AG04450 (cell line): ENCODE measurements around the gene KANSL1. TPM values are rescaled to one million over a fixed set of nuclear protein-coding genes. Genes with fewer than 3 reads are reported as not detected.

ENCODE experiments used
- CTCF ChIA-PET: fragments of 300-600, 350-600 bp; formaldehyde crosslinking; extraction: SDS; loops from one replicate; lab custom pipeline; 2022; ENCODE audit warnings: antibody characterized with exemption, inconsistent platforms; lab: Charles Lee
- POLR2A ChIA-PET: fragments of 350-600 bp; formaldehyde crosslinking; extraction: SDS; loops from one replicate; lab custom pipeline; 2021; ENCODE audit warnings: antibody characterized with exemption, inconsistent platforms; lab: Yijun Ruan, JAX
- DNase-seq: peaks from one replicate; pipeline ENCODE4 v3.0.0-alpha.2; 2011; ENCODE audit warnings: low read depth, low spot score
- H3K27ac ChIP-seq: one replicate; pipeline ENCODE4 v1.5.1; 2012; ENCODE audit warnings: low read depth, low read length, control low read depth
- H3K27me3 ChIP-seq: one replicate; pipeline ENCODE4 v1.6.0; 2012; ENCODE audit warnings: low read length; ENCODE audit not compliant: control insufficient read depth, insufficient read depth
- H3K4me3 ChIP-seq: 2 replicates; pipeline ENCODE4 v1.5.1; 2011; ENCODE audit warnings: mild to moderate bottlenecking, low read depth, low read length, control low read depth
- H3K9me3 ChIP-seq: 2 replicates; pipeline ENCODE4 v1.5.1; 2012; ENCODE audit warnings: low read length; ENCODE audit not compliant: control insufficient read depth, insufficient read depth
- polyA plus RNA-seq: library from polyadenylated mRNA; depleted of rRNA; stranded (reverse); fragments of >200 nt; gene quantifications from 2 replicates; pipeline ENCODE4 v1.2.3, GENCODE V29; 2011
- TF ChIP-seq, protein P1 (sequence below): IDR thresholded peaks from 2 replicates; pipeline ENCODE4 v1.5.1; 2011; ENCODE audit warnings: low read depth, low read length, control low read depth, inconsistent platforms

Gene KANSL1
- polyA plus RNA-seq, 1 experiment: 15.6 TPM

DNA sequence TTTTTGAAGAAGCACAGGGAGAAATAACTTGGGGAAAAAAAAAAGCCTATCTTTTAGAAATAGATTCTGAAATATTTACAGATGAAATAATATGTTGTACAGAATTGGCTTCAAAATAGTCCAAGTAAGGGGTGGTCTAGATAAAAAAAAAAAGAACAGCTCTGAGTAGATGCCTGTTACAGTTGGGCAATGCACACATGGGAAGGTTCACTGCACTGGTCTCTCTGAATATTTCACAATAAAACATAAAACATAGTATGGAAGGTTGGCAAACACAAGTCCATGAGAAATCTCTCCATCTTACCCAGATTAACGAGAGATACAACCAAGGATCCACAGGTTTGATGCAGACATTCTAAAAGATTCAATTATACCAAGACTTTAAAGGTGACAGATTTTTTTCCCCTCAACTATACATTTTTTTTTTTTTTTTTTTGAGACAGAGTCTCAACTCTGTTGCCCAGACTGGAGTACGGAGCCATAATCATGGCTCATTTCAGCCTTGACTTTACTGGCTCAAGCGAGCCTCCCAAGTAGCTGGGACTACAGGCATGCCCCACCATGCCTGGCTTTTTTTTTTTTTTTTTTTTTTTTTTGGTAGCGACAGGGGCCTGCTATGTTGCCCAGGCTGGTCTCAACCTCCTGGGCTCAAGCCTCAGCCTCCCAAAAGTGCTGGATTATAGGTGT is 58.0 kb downstream of the KANSL1 start:
- Histone ChIP-seq H3K9me3 (no peaks in the 10 kb centered on the region), H3K27ac (no peak overlapping the region), H3K4me3 (no peak overlapping the region), H3K27me3 (no peaks in the 10 kb centered on the region)
- ChIA-PET CTCF (interaction anchor here (0.7 kb wide), 1 partner anchor 37 kb away, joined by 4 read pairs; no protein-coding TSS in a partner anchor), POLR2A (interaction anchor here (0.7 kb wide), 1 partner anchor 58 kb away, joined by 17 read pairs; no protein-coding TSS in a partner anchor)
- TF ChIP-seq, protein P1, sequence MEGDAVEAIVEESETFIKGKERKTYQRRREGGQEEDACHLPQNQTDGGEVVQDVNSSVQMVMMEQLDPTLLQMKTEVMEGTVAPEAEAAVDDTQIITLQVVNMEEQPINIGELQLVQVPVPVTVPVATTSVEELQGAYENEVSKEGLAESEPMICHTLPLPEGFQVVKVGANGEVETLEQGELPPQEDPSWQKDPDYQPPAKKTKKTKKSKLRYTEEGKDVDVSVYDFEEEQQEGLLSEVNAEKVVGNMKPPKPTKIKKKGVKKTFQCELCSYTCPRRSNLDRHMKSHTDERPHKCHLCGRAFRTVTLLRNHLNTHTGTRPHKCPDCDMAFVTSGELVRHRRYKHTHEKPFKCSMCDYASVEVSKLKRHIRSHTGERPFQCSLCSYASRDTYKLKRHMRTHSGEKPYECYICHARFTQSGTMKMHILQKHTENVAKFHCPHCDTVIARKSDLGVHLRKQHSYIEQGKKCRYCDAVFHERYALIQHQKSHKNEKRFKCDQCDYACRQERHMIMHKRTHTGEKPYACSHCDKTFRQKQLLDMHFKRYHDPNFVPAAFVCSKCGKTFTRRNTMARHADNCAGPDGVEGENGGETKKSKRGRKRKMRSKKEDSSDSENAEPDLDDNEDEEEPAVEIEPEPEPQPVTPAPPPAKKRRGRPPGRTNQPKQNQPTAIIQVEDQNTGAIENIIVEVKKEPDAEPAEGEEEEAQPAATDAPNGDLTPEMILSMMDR: no peak
- no peak for DNase-seq

DNA sequence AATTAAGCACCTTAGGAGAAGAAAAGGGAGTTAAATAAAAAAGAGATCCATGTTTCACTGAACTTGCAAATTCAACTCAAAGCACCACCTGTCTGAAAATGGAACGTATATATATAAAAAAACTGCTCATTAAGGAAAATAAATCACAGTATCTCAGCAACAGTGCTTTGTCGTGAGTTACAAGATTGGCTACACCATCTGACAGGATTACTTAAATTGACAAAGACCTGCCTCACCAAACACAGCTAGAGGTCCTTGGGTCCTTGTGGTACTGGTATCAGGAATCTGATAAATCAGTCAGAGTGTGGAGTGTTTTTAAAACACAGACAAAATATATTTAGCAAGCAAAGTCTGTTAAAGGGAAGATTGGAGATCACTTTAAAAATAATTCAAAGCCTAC is 63.9 kb downstream of the KANSL1 start:
- no peaks in the 10 kb centered on the region for H3K9me3 ChIP-seq
- TF ChIP-seq, protein P1: no peak
- no peak for DNase-seq
- H3K27me3 ChIP-seq: no peaks in the 10 kb centered on the region
- H3K4me3 ChIP-seq: no peak overlapping the region
- no peak overlapping the region for H3K27ac ChIP-seq
- POLR2A ChIA-PET: no interaction called here
- CTCF ChIA-PET: interaction anchor here (1.3 kb wide), 1 partner anchor 64 kb away, joined by 3 read pairs; the partner anchor contains the start of gene KANSL1

DNA sequence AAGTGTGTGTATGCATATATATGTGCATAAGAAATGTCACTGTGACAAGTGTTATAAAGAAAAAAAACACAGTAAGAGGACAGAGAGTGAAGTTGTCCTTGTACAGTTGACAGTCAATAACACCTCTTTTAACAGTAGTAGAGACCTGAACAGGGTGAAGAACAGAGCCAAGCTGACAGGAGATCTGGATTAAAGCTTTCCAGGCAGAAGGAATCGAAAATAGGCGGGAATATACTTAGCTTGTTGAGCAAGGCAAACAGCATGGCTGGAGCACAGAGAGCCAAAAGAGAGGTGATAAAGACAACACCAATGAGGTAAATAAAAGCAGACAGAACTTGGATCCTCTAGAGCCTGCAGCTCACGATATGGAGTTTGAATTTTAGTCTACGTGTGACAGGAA is 64.8 kb downstream of the KANSL1 start:
- no peak for DNase-seq
- Histone ChIP-seq H3K4me3 (no peak overlapping the region), H3K9me3 (no peaks in the 10 kb centered on the region), H3K27ac (no peak overlapping the region), H3K27me3 (no peaks in the 10 kb centered on the region)
- TF ChIP-seq, protein P1: no peak
- ChIA-PET POLR2A (no interaction called here), CTCF (interaction anchor here (1.0 to 1.3 kb wide), 2 partner anchors 20 to 65 kb away, joined by 3 to 4 read pairs; partner anchors contain the start of gene KANSL1)

DNA sequence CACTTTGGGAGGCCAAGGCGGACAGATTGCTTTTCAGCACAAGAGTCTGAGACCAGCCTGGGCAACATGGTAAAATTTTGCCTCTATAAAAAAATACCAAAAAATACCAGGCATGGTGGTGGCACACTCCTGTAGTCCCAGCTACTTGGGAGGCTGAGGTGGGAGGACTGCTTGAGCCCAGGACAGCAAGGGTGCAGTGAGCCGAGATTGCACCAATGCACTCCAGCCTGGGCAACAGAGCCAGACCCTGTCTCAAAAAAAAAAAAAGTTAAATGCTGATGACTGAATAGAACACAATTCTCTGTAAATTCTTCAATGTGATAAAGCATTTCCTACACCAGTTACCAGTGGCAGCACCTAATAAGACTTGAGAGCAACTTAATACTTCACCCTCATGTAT is 65.7 kb downstream of the KANSL1 start:
- POLR2A ChIA-PET: no interaction called here
- no peaks in the 10 kb centered on the region for H3K27me3 ChIP-seq
- H3K9me3 ChIP-seq: no peaks in the 10 kb centered on the region
- CTCF ChIA-PET: interaction anchor here (2.1 kb wide), 1 partner anchor 65 kb away, joined by 6 read pairs; the partner anchor contains the start of gene KANSL1
- TF ChIP-seq, protein P1: no peak
- no peak overlapping the region for H3K27ac ChIP-seq
- DNase-seq: no peak
- H3K4me3 ChIP-seq: no peak overlapping the region

DNA sequence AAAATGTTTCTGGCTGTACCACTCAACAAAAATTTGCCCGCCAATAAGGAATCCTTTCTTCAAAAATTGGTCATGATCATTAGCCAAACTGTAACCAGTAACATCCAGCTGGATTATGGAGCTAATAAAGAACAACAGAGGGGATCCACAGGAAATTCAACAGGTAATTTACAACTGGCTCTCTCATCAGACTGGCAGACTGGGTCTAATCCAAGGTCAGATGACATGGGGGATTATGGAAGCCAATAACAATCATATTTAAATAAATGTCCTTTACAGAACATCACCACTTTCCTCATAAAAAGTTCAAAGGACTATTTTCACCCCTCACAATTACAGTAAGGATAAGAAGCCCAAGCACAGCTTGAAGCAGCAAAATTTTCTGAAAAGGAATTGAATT is 66.4 kb downstream of the KANSL1 start:
- ChIA-PET CTCF (interaction anchor here (2.1 kb wide), 1 partner anchor 66 kb away, joined by 6 read pairs; the partner anchor contains the start of gene KANSL1), POLR2A (no interaction called here)

More for the DNA sequence above, 66.4 kb downstream of the KANSL1 start:
- TF ChIP-seq, protein P1: no peak
- H3K27ac ChIP-seq: no peak overlapping the region
- H3K4me3 ChIP-seq: no peak overlapping the region
- H3K9me3 ChIP-seq: no peaks in the 10 kb centered on the region
- no peak for DNase-seq
- no peaks in the 10 kb centered on the region for H3K27me3 ChIP-seq
